KOPT-K1 (cell line): ENCODE results near the gene PCDHAC2.

Source experiments
- H3K27ac ChIP-seq: fragments of 200-600 bp; sonication (generic); 2 replicates; pipeline ENCODE4 v1.5.1; 2016; ENCODE audit warnings: antibody characterized with exemption, mild to moderate bottlenecking, low read depth, low read length; ENCODE audit not compliant: poor library complexity, severe bottlenecking
- H3K36me3 ChIP-seq: fragments of 200-600 bp; sonication (generic); 2 replicates; pipeline ENCODE4 v1.5.1; 2017; ENCODE audit warnings: antibody characterized with exemption, mild to moderate bottlenecking, low read length, moderate library complexity; ENCODE audit not compliant: insufficient read depth
- H3K9me3 ChIP-seq: fragments of 200-600 bp; sonication (generic); 2 replicates; pipeline ENCODE4 v1.5.1; 2017; ENCODE audit warnings: antibody characterized with exemption, low read length, mild to moderate bottlenecking; ENCODE audit not compliant: insufficient read depth, poor library complexity, severe bottlenecking

PCDHAC2 gene

GRCh38 chr5:140969880-140970279 is 3.6 kb downstream of the PCDHAC2 start:
- H3K27ac ChIP-seq = no peak overlapping the region
- H3K36me3 ChIP-seq = no peaks in the 10 kb centered on the region
- no peaks in the 10 kb centered on the region for H3K9me3 ChIP-seq

GRCh38 chr5:140973550-140973949 is 7.3 kb downstream of the PCDHAC2 start:
- Histone ChIP-seq H3K9me3 (no peaks in the 10 kb centered on the region), H3K36me3 (no peaks in the 10 kb centered on the region), H3K27ac (no peak overlapping the region)

- Histone ChIP-seq H3K9me3 (no peaks in the 10 kb centered on the region), H3K36me3 (no peaks in the 10 kb centered on the region), H3K27ac (no peak overlapping the region)
Observed at GRCh38 chr5:140977003-140977402, 10.7 kb downstream of the PCDHAC2 start.

GRCh38 chr5:140978260-140978659 is 12.0 kb downstream of the PCDHAC2 start:
- H3K36me3 ChIP-seq = no peaks in the 10 kb centered on the region
- no peaks in the 10 kb centered on the region for H3K9me3 ChIP-seq
- H3K27ac ChIP-seq = no peak overlapping the region

- Histone ChIP-seq H3K27ac (no peak overlapping the region), H3K9me3 (no peaks in the 10 kb centered on the region), H3K36me3 (no peaks in the 10 kb centered on the region)
Observed at GRCh38 chr5:140978983-140979382, 12.7 kb downstream of the PCDHAC2 start.

- Histone ChIP-seq H3K36me3 (no peaks in the 10 kb centered on the region), H3K9me3 (no peaks in the 10 kb centered on the region), H3K27ac (no peak overlapping the region)
Observed at GRCh38 chr5:140982083-140982716, 15.9 kb downstream of the PCDHAC2 start.

- no peak overlapping the region for H3K27ac ChIP-seq
- no peaks in the 10 kb centered on the region for H3K9me3 ChIP-seq
- H3K36me3 ChIP-seq = no peaks in the 10 kb centered on the region
Observed at GRCh38 chr5:140986117-140986521, 19.8 kb downstream of the PCDHAC2 start.

GRCh38 chr5:140988100-140988499 is 21.8 kb downstream of the PCDHAC2 start:
- Histone ChIP-seq H3K9me3 (no peaks in the 10 kb centered on the region), H3K27ac (no peak overlapping the region), H3K36me3 (no peaks in the 10 kb centered on the region)

- H3K9me3 ChIP-seq = no peaks in the 10 kb centered on the region
- no peaks in the 10 kb centered on the region for H3K36me3 ChIP-seq
- H3K27ac ChIP-seq = no peak overlapping the region
Observed at GRCh38 chr5:140988608-140989007, 22.3 kb downstream of the PCDHAC2 start.

- H3K36me3 ChIP-seq = no peaks in the 10 kb centered on the region
- no peaks in the 10 kb centered on the region for H3K9me3 ChIP-seq
- no peak overlapping the region for H3K27ac ChIP-seq
Observed at GRCh38 chr5:140989254-140990020, 23.2 kb downstream of the PCDHAC2 start.

- Histone ChIP-seq H3K27ac (no peak overlapping the region), H3K9me3 (no peaks in the 10 kb centered on the region), H3K36me3 (no peaks in the 10 kb centered on the region)
Observed at GRCh38 chr5:140992828-140993227, 26.6 kb downstream of the PCDHAC2 start.

GRCh38 chr5:140996060-140996459 is 29.8 kb downstream of the PCDHAC2 start:
- Histone ChIP-seq H3K9me3 (no peaks in the 10 kb centered on the region), H3K27ac (no peak overlapping the region), H3K36me3 (no peaks in the 10 kb centered on the region)

GRCh38 chr5:140998921-140999410 is 32.7 kb downstream of the PCDHAC2 start:
- Histone ChIP-seq H3K9me3 (no peaks in the 10 kb centered on the region), H3K36me3 (no peaks in the 10 kb centered on the region), H3K27ac (no peak overlapping the region)

GRCh38 chr5:141001446-141001843 is 35.2 kb downstream of the PCDHAC2 start:
- no peaks in the 10 kb centered on the region for H3K36me3 ChIP-seq
- no peak overlapping the region for H3K27ac ChIP-seq
- H3K9me3 ChIP-seq = no peaks in the 10 kb centered on the region

GRCh38 chr5:141001844-141002604 is 35.7 kb downstream of the PCDHAC2 start:
- H3K27ac ChIP-seq = no peak overlapping the region
- H3K36me3 ChIP-seq = no peaks in the 10 kb centered on the region
- no peaks in the 10 kb centered on the region for H3K9me3 ChIP-seq
